Activated T-cell treated with anti-CD3 and anti-CD28 coated beads for 24 hours (primary cell): Measurements from ENCODE around the gene KLHL7.
"Not testable (repeated sequence)": the region's sequence is repeated elsewhere in the genome, so short reads cannot be mapped to it uniquely, and the experiment has no call there.

Experiments
- DNase-seq: peaks from one replicate; pipeline ENCODE4 v3.0.0-alpha.2; 2020; ENCODE audit warnings: low read depth

The KLHL7 gene

DNA sequence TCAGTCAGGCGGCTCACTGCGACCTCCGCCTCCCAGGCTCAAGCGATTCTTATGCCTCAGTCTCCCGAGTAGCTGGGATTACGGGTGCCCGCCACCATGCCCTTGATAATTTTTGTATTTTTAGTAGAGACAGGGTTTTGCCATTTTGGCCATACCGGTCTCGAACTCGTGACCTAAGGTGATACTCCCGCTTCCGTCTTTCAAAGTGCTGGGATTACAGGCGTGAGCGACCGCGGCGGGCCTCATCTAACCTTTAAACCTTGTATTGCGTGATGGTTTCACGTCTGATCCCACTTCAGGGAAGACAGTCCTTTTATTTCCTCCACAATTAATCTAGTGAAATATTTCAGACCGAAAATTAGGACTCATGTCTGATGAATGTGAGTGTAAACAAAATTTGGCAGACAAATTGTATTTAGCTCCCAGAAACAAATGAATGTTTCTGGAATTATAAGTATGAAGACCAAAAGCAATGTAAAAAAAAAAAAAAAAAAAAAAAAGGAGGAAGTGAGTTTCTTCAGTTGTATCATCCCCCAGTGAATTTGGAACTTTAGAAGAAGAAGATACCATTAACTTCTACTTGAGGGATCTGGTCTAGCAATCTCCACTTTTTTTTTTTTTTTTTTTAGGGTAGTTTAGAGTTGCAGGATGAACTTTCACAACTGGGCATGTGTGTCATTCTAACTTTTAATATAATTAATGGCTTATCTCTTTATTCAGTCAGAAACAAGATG, 77.9 kb downstream of the KLHL7 start:
- DNase-seq: no peak

DNA sequence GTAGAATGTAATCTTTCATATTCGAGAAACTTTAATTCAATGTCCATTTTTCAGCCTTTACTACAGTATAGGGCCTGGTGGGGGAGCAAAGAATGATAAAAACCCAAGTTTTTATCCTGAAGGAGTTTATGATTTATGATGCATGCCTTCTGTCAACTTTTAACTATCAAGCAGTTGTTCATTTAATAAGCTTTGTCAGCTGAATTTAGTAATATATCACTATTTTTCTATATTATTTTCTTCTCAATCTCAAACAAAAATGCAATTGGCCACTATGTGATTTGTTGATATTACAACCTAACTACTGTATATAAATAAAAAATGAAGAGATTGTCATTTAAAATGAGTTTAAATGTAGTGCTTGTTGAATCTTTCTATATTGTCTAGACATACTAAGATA, 78.7 kb downstream of the KLHL7 start:
- DNase-seq: no peak

DNA sequence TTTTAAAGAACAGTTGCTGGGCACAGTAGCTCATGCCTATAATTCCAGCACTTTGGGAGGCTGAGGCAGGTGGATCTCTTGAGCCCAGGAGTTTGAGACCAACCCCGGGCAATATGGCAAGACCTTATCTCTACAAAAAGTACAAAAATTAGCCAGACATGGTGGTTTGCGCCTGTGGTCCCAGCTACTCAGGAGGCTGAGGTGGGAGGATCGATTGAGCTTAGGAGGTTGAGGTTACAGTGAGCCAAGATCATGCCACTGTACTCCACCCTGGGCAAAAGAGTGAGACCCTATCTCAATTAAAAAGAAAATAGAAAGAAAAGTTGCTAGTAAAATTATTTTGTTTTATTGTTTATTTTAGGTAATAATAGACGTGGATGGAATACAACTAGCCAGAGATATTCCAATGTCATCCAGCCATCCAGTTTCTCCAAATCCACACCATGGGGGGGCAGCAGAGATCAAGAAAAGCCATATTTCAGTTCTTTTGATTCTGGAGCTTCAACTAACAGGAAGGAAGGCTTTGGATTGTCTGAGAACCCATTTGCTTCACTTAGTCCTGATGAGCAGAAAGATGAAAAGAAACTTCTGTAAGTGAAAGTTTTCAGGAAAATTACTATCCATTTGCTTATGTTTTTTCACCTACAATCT, 79.2 kb downstream of the KLHL7 start:
- no peak for DNase-seq

DNA sequence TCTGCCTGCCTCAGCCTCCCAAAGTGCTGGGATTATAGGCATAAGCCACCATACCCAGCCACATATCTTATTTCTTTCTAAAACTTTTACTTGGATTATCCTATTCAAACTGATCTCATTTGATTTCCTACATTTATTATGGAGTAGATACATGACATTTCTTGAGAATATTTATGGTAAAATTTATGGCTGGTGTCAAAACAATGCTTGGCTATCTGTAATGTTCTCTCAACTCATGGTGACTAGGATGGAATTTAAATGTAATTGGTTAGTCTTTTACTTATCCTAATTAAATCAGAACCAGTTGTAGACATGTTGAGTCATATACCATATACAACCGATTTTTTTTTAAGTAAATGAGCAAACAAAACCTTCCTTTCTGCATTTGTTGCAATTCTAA, 80.4 kb downstream of the KLHL7 start:
- DNase-seq: no peak

DNA sequence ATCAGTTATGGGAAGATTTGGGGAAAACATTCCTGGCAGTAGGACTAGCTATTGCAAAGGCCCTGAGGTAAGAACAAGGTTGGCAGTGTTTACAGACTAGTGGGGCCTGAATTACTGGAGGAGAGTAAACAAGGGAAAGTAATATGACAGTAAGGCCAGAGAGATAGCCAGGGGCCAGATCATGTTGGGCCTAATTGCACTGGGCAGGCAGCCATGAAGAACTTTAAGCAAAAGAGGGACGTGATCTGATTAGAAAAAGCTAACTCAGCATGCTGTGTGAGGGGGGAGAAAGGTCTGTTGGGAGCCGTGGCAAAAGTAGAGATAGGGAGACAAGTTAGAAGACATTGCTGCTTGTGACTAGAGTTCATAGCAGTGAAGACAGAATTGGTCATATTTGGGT, 85.4 kb downstream of the KLHL7 start:
- no peak for DNase-seq

DNA sequence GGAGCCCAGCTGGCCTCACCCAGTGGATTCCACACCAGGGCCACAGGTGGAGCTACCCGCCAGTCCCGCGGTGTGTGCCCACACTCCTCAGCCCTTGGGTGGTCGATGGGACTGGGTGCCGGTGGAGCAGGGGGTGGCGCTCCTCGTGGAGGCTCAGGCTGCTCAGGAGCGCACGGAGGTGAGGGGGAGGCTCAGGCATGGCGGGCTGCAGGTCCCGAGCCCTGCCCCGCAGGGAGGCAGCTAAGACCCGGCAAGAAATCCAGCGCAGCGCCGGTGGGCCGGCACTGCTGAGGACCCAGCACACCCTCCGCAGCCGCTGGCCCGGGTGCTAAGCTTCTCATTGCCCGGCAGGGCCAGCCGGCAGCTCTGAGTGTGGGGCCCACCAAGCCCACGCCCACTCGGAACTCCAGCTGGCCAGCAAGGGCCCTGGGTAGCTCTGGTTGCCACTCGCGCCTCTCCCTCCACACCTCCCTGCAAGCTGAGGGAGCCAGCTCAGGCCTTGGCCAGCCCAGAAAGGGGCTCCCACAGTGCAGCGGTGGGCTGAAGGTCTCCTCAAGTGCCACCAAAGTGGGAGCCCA, 88.2 kb downstream of the KLHL7 start:
- DNase-seq: not testable (repeated sequence)

DNA sequence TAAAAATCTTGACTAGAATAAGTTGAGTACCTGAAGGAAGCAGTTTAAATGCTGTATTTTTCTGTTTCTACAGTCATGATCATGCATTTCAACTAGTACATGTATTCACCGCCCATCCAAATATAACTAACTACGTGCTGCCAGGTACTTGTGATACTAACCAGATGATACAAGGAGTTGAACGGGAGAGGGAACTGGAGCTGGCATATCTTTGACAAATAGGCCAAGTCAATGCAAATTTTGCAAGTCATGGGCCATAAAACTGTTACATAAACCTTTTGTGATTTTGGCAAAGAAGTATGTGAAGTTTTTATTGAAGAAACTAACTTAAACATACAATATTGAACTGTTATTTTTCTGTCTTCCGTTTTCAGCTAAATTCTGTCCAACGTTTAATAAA, 90.7 kb downstream of the KLHL7 start:
- DNase-seq: no peak

DNA sequence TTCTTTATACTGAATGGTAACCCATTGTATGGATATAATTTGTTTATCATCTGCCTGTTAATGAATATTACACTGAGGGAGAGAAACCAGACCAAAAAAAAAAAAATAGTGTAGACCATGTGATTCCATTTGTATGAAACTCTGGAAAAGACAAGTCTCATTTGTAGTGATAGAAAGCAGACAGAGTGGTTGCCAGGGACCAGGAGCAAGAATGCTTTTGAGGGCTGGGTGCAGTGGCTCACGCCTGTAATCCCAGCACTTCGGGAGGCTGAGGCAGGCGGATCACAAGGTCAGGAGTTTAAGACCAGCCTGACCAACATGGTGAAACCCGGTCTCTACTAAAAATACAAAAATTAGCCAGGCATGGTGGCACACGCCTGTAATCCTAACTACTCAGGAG, 92.2 kb downstream of the KLHL7 start:
- DNase-seq: not testable (repeated sequence)

DNA sequence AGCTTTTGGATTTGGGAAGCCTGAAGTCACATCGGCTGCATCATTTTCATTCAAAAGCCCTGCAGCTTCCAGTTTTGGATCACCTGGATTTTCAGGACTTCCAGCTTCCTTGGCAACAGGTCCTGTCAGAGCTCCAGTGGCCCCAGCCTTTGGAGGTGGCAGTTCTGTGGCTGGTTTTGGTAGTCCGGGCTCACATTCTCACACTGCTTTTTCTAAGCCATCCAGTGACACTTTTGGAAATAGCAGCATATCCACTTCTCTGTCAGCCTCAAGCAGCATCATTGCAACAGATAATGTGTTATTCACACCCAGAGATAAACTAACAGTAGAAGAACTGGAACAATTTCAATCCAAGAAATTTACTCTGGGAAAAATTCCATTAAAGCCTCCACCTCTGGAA, 94.7 kb downstream of the KLHL7 start:
- no peak for DNase-seq

DNA sequence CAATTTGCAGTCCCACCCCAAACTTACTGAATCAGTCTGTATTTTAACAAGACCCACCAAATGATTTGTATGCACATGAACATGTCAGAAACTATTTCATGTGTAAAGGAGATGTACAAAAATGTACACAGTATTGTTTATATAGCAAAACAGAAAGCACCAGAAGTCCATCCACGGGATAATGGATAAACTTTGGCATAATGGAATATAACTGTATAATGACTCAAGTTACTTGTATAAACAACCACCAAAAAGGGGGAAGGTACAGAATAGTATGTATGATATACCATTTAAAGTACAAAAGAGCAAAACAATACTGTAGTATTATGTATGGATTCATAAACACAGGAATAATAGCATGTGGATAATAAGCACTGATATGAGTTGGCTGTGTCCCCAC, 98.7 kb downstream of the KLHL7 start:
- DNase-seq: no peak

DNA sequence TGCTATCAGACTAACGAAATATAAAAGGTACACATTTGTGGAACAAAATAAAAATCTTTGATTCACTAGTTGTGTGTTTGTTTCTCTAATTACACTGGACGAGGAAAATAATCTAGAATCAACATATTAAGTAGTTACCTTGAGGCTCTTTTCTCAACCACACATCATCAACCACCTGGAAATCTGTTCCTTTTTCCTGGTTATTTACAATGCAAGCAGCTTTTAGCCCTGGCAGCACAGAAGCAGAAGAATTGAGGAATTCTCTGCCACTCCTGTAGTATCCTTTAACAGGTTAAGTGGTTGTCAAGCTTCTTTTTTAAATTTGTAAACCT, 100.0 kb downstream of the KLHL7 start:
- no peak for DNase-seq

DNA sequence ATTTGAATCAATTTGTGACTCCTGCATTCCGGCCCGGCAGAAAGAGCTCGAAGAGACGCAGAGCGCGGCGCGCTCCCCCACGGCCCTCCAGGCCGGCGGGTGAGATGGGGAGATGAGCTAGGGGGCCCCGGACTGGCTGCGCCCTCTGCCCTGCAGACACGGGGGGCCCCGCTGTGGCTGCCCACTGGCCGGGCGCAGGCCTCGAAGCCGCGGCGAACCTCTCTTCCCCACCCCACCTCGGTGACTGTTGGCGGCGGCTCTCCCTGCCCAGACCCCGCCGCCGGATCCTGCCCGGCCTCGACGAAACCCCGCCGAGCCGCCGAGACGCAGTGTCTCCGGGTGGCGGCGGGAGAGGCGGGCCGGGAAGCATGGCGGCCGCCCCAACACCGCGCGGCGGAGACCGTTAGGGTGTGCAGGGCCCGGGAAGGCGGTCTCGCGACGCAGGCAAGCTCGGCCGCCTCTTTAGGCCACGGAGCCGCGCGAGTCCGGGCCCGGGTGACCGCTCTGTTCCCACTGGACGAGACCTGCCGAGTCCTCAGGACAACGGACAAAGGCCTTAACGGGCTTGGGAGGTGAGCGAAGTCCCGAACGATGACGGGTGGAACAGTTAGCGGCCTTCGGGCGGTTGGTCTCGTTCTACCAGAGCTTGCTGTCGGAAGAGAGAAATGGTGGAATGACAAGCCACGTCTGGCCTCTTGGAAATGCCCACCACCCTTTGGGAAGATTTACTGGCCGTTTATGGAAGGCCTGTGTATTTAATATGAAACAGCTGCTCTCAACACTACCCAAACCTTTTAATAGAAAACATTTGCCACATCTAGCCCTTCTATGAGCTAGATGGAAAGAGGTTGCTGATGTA, 100.6 kb downstream of the KLHL7 start:
- DNase-seq: no peak

DNA sequence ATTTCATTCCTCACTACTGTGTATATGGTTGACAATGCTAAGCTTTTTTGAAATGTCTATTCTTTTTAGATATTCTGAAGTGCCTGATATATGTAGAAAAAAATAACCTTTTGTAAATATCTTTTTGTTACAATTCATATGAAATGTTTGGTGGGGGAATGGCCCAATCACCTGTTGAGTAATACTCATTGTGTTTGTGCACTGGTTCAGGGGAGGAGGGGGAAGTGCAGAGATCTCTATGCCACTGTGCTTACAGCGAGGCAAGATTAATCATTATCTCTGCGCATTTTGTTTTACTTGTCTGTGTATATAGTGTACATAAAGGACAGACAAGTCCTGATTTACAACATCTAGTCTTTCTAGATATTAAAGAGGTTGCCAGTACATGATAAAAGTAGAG, 101.4 kb downstream of the KLHL7 start:
- DNase-seq: no peak

DNA sequence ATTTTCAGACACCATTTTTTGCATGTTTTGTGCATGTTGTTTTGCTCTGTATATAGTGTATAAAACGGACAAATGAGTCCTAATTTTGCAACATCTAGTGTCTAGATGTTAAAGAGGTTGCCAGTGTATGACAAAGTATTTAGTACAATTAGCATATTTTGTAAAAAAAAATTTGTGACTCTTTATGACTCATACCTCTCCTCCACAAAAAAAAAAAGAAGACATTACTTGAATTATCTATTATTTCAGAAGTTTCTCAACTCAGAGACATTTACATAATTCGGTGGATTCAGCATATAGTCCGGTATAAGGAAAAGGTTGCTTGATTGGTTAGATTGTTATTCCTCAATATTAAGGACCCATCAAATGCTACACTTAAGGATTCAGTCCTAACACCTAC, 102.3 kb downstream of the KLHL7 start:
- no peak for DNase-seq

DNA sequence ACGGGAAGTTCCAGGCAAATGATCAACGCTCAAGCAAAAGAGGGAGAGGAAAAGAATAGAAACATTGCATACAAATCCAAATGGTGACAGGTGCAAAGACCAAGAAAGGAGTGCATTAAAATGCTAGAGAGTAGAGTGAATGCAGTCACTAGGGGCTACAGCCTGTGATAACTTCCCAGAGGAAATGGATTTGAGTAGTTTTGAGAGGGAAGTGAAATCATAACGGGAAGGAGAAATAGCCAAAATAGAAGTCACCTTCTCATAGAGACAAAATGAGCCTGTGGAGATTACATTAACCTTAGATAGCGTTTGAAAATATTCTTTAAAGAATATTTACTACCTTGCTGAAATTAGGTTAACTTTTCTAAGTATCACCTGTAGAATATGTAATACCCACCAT, 102.7 kb downstream of the KLHL7 start:
- no peak for DNase-seq

DNA sequence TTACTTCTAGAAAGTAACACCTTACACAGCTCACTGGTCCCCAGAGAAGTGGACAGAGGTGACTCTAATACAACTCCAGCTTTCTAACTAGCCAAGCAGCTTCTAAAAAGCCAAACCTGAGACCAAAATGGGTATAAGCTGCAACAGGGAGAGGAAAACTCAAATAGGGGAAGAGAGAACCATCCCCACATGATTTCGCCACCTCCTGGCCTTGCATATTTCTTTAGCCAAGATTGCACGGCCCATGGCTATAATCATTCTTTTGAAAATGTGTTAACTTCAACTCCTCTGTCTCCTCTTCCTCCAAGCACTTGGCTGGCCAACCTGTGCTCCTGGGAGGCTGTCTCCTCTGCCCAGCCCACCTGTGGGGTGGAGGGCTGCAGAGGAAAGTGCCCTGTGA, 104.9 kb downstream of the KLHL7 start:
- no peak for DNase-seq

DNA sequence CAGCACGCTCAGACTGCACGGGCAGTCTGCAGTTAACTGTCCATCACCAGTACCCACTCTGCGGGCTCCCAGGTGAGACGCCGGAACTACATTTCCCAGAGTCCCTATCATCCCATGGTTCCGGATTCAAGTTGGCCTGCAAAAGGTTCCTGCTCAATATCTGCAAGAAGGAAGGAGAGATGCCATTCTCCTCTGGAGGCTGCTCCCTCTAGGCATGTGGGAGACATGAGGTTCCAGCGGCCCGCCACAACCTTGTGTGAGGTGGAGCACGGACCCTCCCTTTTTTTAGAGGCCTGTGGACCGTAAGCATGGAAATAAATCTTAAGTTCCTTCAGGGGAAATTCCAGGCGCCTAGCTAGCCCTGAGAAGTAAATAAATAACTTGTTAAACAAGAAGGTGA, 106.0 kb downstream of the KLHL7 start:
- no peak for DNase-seq

DNA sequence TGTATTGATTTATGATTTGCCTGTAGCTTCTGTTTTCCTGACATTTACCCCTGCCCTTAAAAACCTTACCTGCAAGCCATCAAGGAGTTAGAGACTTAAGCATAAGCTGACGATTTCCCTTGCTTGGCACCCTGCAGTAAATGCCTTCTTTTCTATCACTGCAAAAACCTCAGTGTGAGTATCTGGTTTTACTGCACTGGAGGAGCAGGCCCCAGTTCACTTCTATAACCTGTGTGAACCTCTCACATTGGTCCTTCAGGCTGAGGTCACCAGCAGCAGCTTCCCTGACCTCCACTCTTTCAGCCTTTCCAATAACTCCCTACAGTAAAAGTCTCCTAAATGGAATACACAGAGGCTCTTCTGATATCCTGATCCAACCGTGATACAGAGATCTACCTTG, 106.8 kb downstream of the KLHL7 start:
- DNase-seq: no peak

DNA sequence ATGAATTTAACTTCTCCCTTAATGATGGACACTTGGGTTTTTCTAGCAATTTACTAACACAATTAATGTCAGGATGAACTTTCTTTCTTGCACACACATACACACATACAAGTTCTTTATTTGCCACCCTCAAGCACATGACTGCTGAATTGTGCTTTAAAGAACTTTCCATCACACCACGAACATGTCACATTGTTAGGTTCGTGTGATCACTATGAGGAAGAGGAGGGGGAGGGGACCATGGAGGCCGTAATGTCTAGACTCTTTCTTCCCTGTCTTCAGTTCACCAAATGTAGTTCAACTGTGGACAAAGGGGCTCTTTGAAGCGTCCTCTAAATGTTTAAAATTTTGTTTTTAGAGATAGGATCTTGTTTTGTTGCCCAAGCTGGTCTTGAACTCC, 107.3 kb downstream of the KLHL7 start:
- no peak for DNase-seq

DNA sequence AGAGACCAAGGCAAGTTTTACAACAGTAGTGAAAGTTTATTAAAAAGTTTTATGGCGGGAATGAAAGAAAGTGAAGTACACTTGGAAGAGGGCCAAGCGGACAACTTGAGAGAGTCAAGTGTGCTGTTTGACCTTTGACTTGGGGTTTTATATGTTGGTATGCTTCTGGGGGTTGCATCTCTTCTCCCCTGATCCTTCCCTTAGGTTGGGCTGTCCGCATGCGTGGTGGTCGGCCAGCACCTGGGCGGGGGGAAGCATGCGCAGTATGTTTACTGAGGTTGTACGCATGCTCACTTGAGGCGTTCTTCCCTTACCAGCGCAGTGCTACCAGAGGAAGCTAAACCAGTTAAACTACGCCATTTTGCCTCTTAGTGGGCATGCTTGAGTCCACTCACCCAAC, 108.2 kb downstream of the KLHL7 start:
- no peak for DNase-seq

DNA sequence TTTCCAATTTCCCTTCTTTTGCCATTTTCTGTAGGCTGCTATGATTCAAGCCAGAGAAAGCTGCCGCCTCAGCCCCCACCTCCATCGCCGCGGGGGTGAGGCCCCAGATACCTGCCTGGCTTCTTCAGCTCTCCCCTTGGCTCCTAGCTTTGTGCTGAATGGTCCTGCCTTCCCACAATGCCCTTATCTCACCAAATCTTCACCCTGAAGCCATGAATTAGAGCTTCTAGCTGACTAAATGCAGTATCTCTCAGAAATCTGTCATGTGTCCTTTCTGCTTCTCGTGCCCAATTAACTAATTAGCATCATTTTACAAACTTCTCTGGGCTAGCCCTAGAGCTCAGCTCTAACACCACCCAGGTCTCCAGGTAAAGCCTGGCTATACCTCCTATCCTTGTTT, 108.8 kb downstream of the KLHL7 start:
- DNase-seq: no peak

DNA sequence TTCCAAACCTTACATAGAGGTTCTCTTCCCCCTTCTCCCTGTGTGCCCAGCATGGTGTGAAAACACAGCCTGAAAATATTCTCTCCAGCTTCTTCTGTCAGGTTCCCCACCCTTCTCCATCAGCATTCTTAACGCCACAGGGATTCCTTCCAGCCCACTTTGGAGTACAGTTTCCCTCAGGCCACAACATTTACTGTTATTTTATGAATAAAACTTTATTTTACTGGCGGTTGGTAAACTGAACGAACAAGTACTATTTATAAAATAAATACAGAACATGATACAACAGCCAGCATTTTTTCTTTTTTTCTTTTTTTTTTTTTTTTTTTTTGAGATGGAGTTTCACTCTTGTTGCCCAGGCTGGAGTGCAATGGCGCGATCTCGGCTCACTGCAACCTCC, 109.4 kb downstream of the KLHL7 start:
- DNase-seq: no peak

DNA sequence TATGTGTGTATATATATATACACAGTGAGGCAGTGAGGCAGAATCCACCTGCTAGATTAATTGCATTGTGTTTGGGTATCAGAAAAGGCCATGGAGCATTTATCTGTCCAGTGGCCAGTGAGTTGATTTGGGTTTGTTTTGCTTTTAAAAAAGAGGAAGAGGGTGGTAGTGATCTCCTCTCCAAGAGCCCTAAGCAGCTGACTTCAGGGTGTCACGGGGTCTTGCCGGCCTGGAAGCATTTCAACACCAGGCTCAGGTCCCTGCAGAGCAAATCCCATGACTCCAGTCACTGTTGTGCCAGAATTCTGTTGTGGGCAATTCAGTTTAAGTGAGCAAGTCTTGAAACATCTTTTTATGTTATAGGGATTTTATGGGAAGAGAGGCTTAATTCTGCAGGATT, 110.4 kb downstream of the KLHL7 start:
- DNase-seq: no peak
